HG03432 (cell line): ENCODE results near the gene SYNDIG1L.

Source experiments
- ATAC-seq: cut with Tn5 transposase; IDR thresholded peaks from one replicate; pipeline ENCODE4 v1.9.1; 2021; ENCODE audit warnings: mild to moderate bottlenecking, moderate library complexity; ENCODE audit not compliant: unreplicated experiment

SYNDIG1L gene

DNA sequence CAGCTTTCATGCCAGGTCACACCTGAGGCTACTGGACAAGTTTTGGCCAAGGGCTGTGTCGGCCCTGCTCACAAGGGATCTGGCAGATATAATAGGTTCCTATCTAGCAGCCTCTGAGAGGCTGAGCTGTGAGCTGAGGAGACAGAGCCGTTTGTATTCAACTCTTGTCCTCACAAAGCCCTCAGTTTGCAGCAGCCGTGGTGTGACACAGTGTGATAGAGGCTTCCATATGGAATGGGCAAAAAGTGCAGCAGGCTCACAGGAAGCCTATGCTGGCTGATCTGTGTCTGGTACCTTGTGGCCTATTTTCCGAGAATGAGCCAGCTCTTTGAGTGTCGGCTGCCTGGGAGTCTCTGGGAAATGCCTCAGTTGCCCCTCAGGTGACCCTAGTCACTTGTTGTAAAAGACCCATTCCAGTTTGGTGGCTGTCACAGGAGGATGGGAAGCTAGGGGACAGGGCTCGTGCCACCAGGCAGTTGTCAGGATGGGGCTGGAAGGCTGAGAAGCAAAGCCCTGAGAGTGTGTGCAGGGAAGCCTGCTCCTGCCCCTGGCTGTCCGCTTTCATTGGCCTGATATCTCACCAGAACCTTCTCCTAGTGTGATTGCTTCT, 61.6 kb downstream of the SYNDIG1L start:
- ATAC-seq: no peak

GRCh38 chr14:74362361-74362915, 63.6 kb downstream of the SYNDIG1L start:
- no peak for ATAC-seq

GRCh38 chr14:74360163-74360562, 65.8 kb downstream of the SYNDIG1L start:
- no peak for ATAC-seq

- no peak for ATAC-seq
These were observed 67.7 kb downstream of the SYNDIG1L start for GRCh38 chr14:74358176-74358829.

- no peak for ATAC-seq
These were observed 68.4 kb downstream of the SYNDIG1L start for GRCh38 chr14:74357585-74357984.

- no peak for ATAC-seq
These were observed 69.0 kb downstream of the SYNDIG1L start for GRCh38 chr14:74356892-74357575.
